HepG2 (cell line): ENCODE results near the gene PSKH1. TPM values are rescaled to one million over a fixed set of nuclear protein-coding genes. Genes with fewer than 3 reads are reported as not detected.
A peak's percentile ranks its signal among the peaks of the same experiment; 100 is the strongest.

Source experiments
- ADNP ChIP-seq: sonication (generic); formaldehyde crosslinking; IDR thresholded peaks from 2 replicates; pipeline ENCODE4 v1.4.0; 2020; ENCODE audit warnings: missing genetic modification reagents
- CREB1 ChIP-seq, 2 experiments: fragments of 450-650 bp in 1 of 2; IDR thresholded peaks; 2 replicates each; pipeline ENCODE4 v1.6.1; 2016 to 2017; ENCODE audit warnings: control low read depth in 1 of 2, mild to moderate bottlenecking in 1 of 2, missing compliant biosample characterization in 1 of 2, missing genetic modification characterization in 1 of 2
- MXD4 ChIP-seq: IDR thresholded peaks from 2 replicates; pipeline ENCODE4 v1.6.1; 2016; ENCODE audit warnings: mild to moderate bottlenecking, missing biosample characterization, missing genetic modification reagents
- MYNN ChIP-seq: sonication (generic); formaldehyde crosslinking; IDR thresholded peaks from 2 replicates; pipeline ENCODE4 v1.4.0; 2020; ENCODE audit warnings: mild to moderate bottlenecking, low read depth, missing genetic modification reagents
- PCBP1 ChIP-seq: fragments of 200-400 bp; formaldehyde crosslinking; IDR thresholded peaks from 2 replicates; pipeline ENCODE4 v1.6.1; 2017; ENCODE audit warnings: mild to moderate bottlenecking, low read depth, low read length, borderline replicate concordance
- STAG1 ChIP-seq: sonication (generic); formaldehyde crosslinking; IDR thresholded peaks from 2 replicates; pipeline ENCODE4 v1.4.0; 2020; ENCODE audit warnings: missing genetic modification reagents
- SUZ12 ChIP-seq: fragments of 150-350 bp; IDR thresholded peaks from 2 replicates; pipeline ENCODE4 v1.6.1; 2014; ENCODE audit warnings: low read depth, low read length
- ZFP90 ChIP-seq: sonication (generic); formaldehyde crosslinking; IDR thresholded peaks from 2 replicates; pipeline ENCODE4 v1.8.0; 2022; ENCODE audit warnings: missing genetic modification reagents, mild to moderate bottlenecking, inconsistent platforms, borderline replicate concordance
- ZKSCAN8 ChIP-seq: IDR thresholded peaks from 2 replicates; pipeline ENCODE4 v1.6.1; 2016; ENCODE audit warnings: borderline replicate concordance, missing genetic modification reagents, missing compliant biosample characterization
- ZNF234 ChIP-seq: sonication (generic); formaldehyde crosslinking; conservative IDR thresholded peaks from 2 replicates; pipeline ENCODE4 v1.5.1; 2020; ENCODE audit warnings: mild to moderate bottlenecking, missing genetic modification reagents
- ZNF263 ChIP-seq: sonication (generic); formaldehyde crosslinking; IDR thresholded peaks from 2 replicates; pipeline ENCODE4 v1.4.0; 2020; ENCODE audit warnings: missing genetic modification reagents
- ZNF3 ChIP-seq: IDR thresholded peaks from 2 replicates; pipeline ENCODE4 v1.7.0; 2017; ENCODE audit warnings: inconsistent platforms
- ZNF451 ChIP-seq: sonication (generic); formaldehyde crosslinking; IDR thresholded peaks from 2 replicates; pipeline ENCODE4 v1.5.0; 2020; ENCODE audit warnings: mild to moderate bottlenecking, missing genetic modification reagents
- ZNF510 ChIP-seq: sonication (generic); formaldehyde crosslinking; IDR thresholded peaks from 2 replicates; pipeline ENCODE4 v1.4.0; 2020; ENCODE audit warnings: low read depth, mild to moderate bottlenecking, missing genetic modification reagents
- ZNF530 ChIP-seq: sonication (generic); formaldehyde crosslinking; IDR thresholded peaks from 2 replicates; pipeline ENCODE4 v1.5.0; 2020; ENCODE audit warnings: low read depth, mild to moderate bottlenecking, missing genetic modification reagents
- ZNF652 ChIP-seq: IDR thresholded peaks from 2 replicates; pipeline ENCODE4 v1.6.1; 2016; ENCODE audit warnings: low read depth, borderline replicate concordance
- polyA plus RNA-seq, 8 experiments: library from polyadenylated mRNA; depleted of rRNA in 3 of 8; stranded (reverse) in 7 of 8; unstranded in 1 of 8; fragments of >200 nt; fragmentation: Illumina TruSeq in 4 of 8; extraction: Trizol in 4 of 8; gene quantifications; 2 replicates each; pipeline versions ENCODE4 v1.2.1 to v1.2.3, GENCODE V29; 2011 to 2016; ENCODE audit warnings: low read depth in 4 of 8, missing spikeins in 1 of 8, mixed read lengths in 1 of 8; ENCODE audit not compliant: insufficient read depth in 1 of 8
- total RNA-seq, 5 experiments: library from RNA; depleted of rRNA; stranded (reverse); fragments of >200 nt; fragmentation: Illumina TruSeq; extraction: Trizol; gene quantifications; 2 replicates each; pipeline ENCODE4 v1.2.3, GENCODE V29; 2016; ENCODE audit warnings: low read depth in 1 of 5
- TF ChIP-seq, protein P1 (sequence below), 2 experiments: sonication (generic) in 1 of 2; formaldehyde crosslinking in 1 of 2; IDR thresholded peaks; 2 replicates each; pipeline versions ENCODE4 v1.5.1 to v1.6.1; 2011 to 2020; ENCODE audit warnings: borderline replicate concordance in 1 of 2, low read depth in 1 of 2, low read length in 1 of 2, mild to moderate bottlenecking in 1 of 2, missing genetic modification reagents in 1 of 2, moderate library complexity in 1 of 2
- TF ChIP-seq, protein P2 (sequence below): sonication (generic); formaldehyde crosslinking; IDR thresholded peaks from 2 replicates; pipeline ENCODE4 v1.4.0; 2020; ENCODE audit warnings: mild to moderate bottlenecking, missing genetic modification reagents
- TF ChIP-seq, protein P3 (sequence below): IDR thresholded peaks from 2 replicates; pipeline ENCODE4 v1.6.1; 2012; ENCODE audit warnings: inconsistent platforms
- TF ChIP-seq, protein P4 (sequence below): sonication (generic); formaldehyde crosslinking; IDR thresholded peaks from 2 replicates; pipeline ENCODE4 v1.5.1; 2020; ENCODE audit warnings: missing genetic modification reagents, mild to moderate bottlenecking, borderline replicate concordance
- TF ChIP-seq, protein P5 (sequence below): sonication (generic); formaldehyde crosslinking; IDR thresholded peaks from 2 replicates; pipeline ENCODE4 v1.4.0; 2020; ENCODE audit warnings: mild to moderate bottlenecking, missing genetic modification reagents
- TF ChIP-seq, protein P6 (sequence below): sonication (generic); formaldehyde crosslinking; IDR thresholded peaks from 2 replicates; pipeline ENCODE4 v1.4.0; 2020; ENCODE audit warnings: mild to moderate bottlenecking, missing genetic modification reagents

PSKH1 gene
- total and polyA plus RNA-seq, 2 of the 13 experiments (the other 11 are each of a cell fraction or from before 2014, with no cell fraction given) = 8.4 to 19.1 TPM

DNA sequence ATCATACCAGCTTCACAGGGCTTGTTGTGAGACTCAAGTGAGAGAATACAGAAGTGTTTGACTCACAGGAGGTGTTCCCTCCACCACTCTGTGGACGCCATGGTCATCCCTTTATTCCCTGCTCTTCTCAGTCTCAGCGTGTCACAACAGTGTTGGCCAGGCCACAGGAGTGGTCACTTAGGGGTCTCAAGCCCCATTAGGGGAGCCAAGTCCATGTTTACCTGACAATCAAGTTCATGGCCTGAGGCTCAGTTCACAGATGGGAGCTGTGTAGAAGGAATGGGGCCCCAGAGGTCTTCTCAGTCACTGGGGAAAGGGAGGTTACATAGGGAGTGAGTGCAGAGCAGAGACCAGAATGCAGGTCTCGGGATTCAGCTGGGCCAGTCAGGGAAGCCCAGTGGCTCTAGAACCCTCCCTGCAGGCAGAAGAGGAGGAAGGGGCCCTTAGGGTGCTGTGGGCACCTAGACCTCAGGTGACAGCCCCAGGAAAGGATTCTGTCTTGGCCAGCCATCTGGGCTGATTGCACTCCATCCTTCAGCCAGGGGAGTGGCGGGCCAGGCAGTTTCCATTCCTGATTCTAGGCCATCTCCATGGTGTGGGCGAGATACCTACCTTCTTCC is 36.0 kb upstream of the PSKH1 start (continued):
- TF ChIP-seq, protein P1, sequence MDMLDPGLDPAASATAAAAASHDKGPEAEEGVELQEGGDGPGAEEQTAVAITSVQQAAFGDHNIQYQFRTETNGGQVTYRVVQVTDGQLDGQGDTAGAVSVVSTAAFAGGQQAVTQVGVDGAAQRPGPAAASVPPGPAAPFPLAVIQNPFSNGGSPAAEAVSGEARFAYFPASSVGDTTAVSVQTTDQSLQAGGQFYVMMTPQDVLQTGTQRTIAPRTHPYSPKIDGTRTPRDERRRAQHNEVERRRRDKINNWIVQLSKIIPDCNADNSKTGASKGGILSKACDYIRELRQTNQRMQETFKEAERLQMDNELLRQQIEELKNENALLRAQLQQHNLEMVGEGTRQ (IDR thresholded peaks at IDR 0.05; ENCODE audit: low read depth, low read length) = no peak
- TF ChIP-seq, protein P1 (CRISPR knock-in tag; IDR thresholded peaks at IDR 0.05; ENCODE audit: borderline replicate concordance) = no peak
- TF ChIP-seq ZNF510 (no peak), ADNP (no peak), ZNF530 (CRISPR knock-in tag) (no peak), SUZ12 (no peak), ZNF3 (CRISPR knock-in tag) (no peak), ZNF451 (CRISPR knock-in tag) (no peak), ZNF263 (CRISPR knock-in tag) (peak; percentile 76), ZNF652 (no peak), ZKSCAN8 (CRISPR knock-in tag) (no peak), STAG1 (CRISPR knock-in tag) (no peak), ZNF234 (no peak), PCBP1 (no peak), MYNN (CRISPR knock-in tag) (no peak), MXD4 (CRISPR knock-in tag) (no peak), CREB1 (IDR thresholded peaks at IDR 0.05) (no peak), CREB1 (CRISPR knock-in tag; IDR thresholded peaks at IDR 0.05) (no peak), ZFP90 (no peak)
- TF ChIP-seq, protein P2, sequence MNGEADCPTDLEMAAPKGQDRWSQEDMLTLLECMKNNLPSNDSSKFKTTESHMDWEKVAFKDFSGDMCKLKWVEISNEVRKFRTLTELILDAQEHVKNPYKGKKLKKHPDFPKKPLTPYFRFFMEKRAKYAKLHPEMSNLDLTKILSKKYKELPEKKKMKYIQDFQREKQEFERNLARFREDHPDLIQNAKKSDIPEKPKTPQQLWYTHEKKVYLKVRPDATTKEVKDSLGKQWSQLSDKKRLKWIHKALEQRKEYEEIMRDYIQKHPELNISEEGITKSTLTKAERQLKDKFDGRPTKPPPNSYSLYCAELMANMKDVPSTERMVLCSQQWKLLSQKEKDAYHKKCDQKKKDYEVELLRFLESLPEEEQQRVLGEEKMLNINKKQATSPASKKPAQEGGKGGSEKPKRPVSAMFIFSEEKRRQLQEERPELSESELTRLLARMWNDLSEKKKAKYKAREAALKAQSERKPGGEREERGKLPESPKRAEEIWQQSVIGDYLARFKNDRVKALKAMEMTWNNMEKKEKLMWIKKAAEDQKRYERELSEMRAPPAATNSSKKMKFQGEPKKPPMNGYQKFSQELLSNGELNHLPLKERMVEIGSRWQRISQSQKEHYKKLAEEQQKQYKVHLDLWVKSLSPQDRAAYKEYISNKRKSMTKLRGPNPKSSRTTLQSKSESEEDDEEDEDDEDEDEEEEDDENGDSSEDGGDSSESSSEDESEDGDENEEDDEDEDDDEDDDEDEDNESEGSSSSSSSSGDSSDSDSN (CRISPR knock-in tag) = no peak
- TF ChIP-seq, protein P3, sequence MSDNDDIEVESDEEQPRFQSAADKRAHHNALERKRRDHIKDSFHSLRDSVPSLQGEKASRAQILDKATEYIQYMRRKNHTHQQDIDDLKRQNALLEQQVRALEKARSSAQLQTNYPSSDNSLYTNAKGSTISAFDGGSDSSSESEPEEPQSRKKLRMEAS = no peak
- TF ChIP-seq, protein P4, sequence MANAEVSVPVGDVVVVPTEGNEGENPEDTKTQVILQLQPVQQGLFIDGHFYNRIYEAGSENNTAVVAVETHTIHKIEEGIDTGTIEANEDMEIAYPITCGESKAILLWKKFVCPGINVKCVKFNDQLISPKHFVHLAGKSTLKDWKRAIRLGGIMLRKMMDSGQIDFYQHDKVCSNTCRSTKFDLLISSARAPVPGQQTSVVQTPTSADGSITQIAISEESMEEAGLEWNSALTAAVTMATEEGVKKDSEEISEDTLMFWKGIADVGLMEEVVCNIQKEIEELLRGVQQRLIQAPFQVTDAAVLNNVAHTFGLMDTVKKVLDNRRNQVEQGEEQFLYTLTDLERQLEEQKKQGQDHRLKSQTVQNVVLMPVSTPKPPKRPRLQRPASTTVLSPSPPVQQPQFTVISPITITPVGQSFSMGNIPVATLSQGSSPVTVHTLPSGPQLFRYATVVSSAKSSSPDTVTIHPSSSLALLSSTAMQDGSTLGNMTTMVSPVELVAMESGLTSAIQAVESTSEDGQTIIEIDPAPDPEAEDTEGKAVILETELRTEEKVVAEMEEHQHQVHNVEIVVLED (CRISPR knock-in tag) = no peak
- TF ChIP-seq, protein P5, sequence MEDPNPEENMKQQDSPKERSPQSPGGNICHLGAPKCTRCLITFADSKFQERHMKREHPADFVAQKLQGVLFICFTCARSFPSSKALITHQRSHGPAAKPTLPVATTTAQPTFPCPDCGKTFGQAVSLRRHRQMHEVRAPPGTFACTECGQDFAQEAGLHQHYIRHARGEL (CRISPR knock-in tag) = no peak
- TF ChIP-seq, protein P6, sequence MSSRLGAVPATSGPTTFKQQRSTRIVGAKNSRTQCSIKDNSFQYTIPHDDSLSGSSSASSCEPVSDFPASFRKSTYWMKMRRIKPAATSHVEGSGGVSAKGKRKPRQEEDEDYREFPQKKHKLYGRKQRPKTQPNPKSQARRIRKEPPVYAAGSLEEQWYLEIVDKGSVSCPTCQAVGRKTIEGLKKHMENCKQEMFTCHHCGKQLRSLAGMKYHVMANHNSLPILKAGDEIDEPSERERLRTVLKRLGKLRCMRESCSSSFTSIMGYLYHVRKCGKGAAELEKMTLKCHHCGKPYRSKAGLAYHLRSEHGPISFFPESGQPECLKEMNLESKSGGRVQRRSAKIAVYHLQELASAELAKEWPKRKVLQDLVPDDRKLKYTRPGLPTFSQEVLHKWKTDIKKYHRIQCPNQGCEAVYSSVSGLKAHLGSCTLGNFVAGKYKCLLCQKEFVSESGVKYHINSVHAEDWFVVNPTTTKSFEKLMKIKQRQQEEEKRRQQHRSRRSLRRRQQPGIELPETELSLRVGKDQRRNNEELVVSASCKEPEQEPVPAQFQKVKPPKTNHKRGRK (CRISPR knock-in tag) = no peak
